GM12878 (cell line): Measurements from ENCODE around the gene FOXP1. TPM values are rescaled to one million over a fixed set of nuclear protein-coding genes. Genes with fewer than 3 reads are reported as not detected.

Experiments used
- CBFB ChIP-seq: IDR thresholded peaks from 2 replicates; pipeline ENCODE4 v1.6.1; 2016; ENCODE audit warnings: antibody characterized with exemption, low read depth
- EZH2 ChIP-seq: IDR thresholded peaks from 2 replicates; pipeline ENCODE4 v1.6.1; 2012; ENCODE audit warnings: low read depth, mild to moderate bottlenecking, control low read depth, inconsistent platforms, low read length, borderline replicate concordance; ENCODE audit not compliant: control insufficient read depth
- HDAC6 ChIP-seq: fragments of 200-600 bp; sonication (generic); IDR thresholded peaks from one replicate; pipeline ENCODE4 v1.8.0; 2017; ENCODE audit warnings: antibody characterized with exemption; ENCODE audit not compliant: unreplicated experiment
- JUNB ChIP-seq: IDR thresholded peaks from 2 replicates; pipeline ENCODE4 v1.6.1; 2016; ENCODE audit warnings: antibody characterized with exemption, mild to moderate bottlenecking
- PAX5 ChIP-seq: IDR thresholded peaks from 2 replicates; pipeline ENCODE4 v1.6.1; 2011; ENCODE audit warnings: low read depth, low read length, borderline replicate concordance
- POLR2AphosphoS5 ChIP-seq: IDR thresholded peaks from 2 replicates; pipeline ENCODE4 v1.6.1; 2011; ENCODE audit warnings: mild to moderate bottlenecking, low read length, inconsistent platforms
- RAD51 ChIP-seq: fragments of 450-650 bp; IDR thresholded peaks from 2 replicates; pipeline ENCODE4 v1.6.1; 2016; ENCODE audit warnings: moderate library complexity, mild to moderate bottlenecking, inconsistent platforms
- RCOR1 ChIP-seq: conservative IDR thresholded peaks from 2 replicates; pipeline ENCODE4 v1.6.1; 2012; ENCODE audit warnings: low read depth, low read length, improper control_type of control experiment
- RELA ChIP-seq: fragments of 450-650 bp; IDR thresholded peaks from 2 replicates; pipeline ENCODE4 v1.8.0; 2014; ENCODE audit warnings: borderline replicate concordance; ENCODE audit not compliant: partially characterized antibody
- SIN3A ChIP-seq: IDR thresholded peaks from 2 replicates; pipeline ENCODE4 v1.6.1; 2012; ENCODE audit warnings: low read depth, low read length, improper control_type of control experiment
- SIX5 ChIP-seq: IDR thresholded peaks from 2 replicates; pipeline ENCODE4 v1.6.1; 2011; ENCODE audit warnings: mild to moderate bottlenecking, low read depth, low read length, moderate library complexity; ENCODE audit not compliant: severe bottlenecking
- SMAD5 ChIP-seq: IDR thresholded peaks from 2 replicates; pipeline ENCODE4 v1.6.1; 2016; ENCODE audit warnings: antibody characterized with exemption, low read depth
- ZBED1 ChIP-seq: IDR thresholded peaks from 2 replicates; pipeline ENCODE4 v1.6.1; 2016; ENCODE audit warnings: borderline replicate concordance
- ZNF207 ChIP-seq: fragments of 450-650 bp; IDR thresholded peaks from 2 replicates; pipeline ENCODE4 v1.6.1; 2014; ENCODE audit warnings: antibody characterized with exemption, mild to moderate bottlenecking, borderline replicate concordance
- polyA plus RNA-seq, 11 experiments: library from polyadenylated mRNA; depleted of rRNA in 4 of 11; unstranded in 6 of 11; stranded (reverse) in 5 of 11; fragments of >200 nt; fragmentation: Nextera tagmentation in 4 of 11; fragmentation: Illumina TruSeq in 1 of 11; extraction: Ambion mirVana in 4 of 11; extraction: Trizol in 1 of 11; gene quantifications; 1 replicate in 1 of 11; 2 replicates in 10 of 11; pipeline versions ENCODE4 v1.2.1 to v1.2.3, GENCODE V29; 2011 to 2016; ENCODE audit warnings: inconsistent platforms in 2 of 11, missing spikeins in 2 of 11, low read depth in 1 of 11
- total RNA-seq, 4 experiments: library from RNA; depleted of rRNA in 3 of 4; stranded (reverse); fragments of >200 nt in 3 of 4; fragmentation: Illumina TruSeq in 1 of 4; extraction: Trizol in 1 of 4; gene quantifications; 2 replicates each; pipeline versions ENCODE4 v1.2.1 to v1.2.3, GENCODE V29; 2013 to 2021
- TF ChIP-seq, protein P1 (sequence below): IDR thresholded peaks from 2 replicates; pipeline ENCODE4 v1.6.1; 2012; ENCODE audit warnings: low read depth, low read length, improper control_type of control experiment
- TF ChIP-seq, protein P2 (sequence below): IDR thresholded peaks from 2 replicates; pipeline ENCODE4 v1.6.1; 2011; ENCODE audit warnings: mild to moderate bottlenecking, low read depth, low read length, moderate library complexity; ENCODE audit not compliant: insufficient replicate concordance

The FOXP1 gene
- total and polyA plus RNA-seq, 10 of the 15 experiments (the other 5 are each of a cell fraction or from before 2014, with no cell fraction given): 0.05 to 1.6 (median 0.20) TPM; not detected in 1

DNA sequence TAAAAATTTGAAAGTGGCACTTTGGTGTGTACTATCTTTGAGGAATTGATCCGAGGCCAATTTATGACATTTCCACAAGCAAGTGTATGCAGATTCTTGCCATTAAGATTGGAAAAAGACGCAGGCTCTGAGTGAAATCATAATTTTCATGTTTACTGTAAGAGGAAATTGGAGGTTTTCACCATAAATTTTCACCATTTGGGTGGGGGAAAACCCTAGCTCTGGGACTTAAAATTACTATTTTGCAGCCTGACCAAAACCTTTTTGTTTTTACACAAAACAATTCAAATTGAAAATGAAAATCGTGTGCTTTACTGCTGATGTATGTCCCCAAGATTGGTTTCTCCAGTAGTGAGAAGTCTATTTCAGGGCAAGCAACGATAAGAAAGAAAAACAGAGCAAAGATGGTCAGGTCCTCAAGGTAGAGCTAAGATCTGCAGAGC, 282.6 kb downstream of the FOXP1 start (continued):
- TF ChIP-seq, protein P1, sequence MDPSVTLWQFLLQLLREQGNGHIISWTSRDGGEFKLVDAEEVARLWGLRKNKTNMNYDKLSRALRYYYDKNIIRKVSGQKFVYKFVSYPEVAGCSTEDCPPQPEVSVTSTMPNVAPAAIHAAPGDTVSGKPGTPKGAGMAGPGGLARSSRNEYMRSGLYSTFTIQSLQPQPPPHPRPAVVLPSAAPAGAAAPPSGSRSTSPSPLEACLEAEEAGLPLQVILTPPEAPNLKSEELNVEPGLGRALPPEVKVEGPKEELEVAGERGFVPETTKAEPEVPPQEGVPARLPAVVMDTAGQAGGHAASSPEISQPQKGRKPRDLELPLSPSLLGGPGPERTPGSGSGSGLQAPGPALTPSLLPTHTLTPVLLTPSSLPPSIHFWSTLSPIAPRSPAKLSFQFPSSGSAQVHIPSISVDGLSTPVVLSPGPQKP: no peak
- TF ChIP-seq RELA: no peak
- no peak for TF ChIP-seq ZNF207
- TF ChIP-seq CBFB: no peak
- TF ChIP-seq POLR2AphosphoS5: no peak
- TF ChIP-seq EZH2: no peak
- no peak for TF ChIP-seq PAX5
- TF ChIP-seq RAD51: no peak
- no peak for TF ChIP-seq RCOR1
- TF ChIP-seq, protein P2, sequence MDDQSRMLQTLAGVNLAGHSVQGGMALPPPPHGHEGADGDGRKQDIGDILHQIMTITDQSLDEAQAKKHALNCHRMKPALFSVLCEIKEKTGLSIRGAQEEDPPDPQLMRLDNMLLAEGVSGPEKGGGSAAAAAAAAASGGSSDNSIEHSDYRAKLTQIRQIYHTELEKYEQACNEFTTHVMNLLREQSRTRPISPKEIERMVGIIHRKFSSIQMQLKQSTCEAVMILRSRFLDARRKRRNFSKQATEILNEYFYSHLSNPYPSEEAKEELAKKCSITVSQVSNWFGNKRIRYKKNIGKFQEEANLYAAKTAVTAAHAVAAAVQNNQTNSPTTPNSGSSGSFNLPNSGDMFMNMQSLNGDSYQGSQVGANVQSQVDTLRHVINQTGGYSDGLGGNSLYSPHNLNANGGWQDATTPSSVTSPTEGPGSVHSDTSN: no peak
- no peak for TF ChIP-seq SMAD5
- no peak for TF ChIP-seq SIN3A
- TF ChIP-seq HDAC6: no peak
- peak; percentile 31; the same call in 1 of the 2 replicates for TF ChIP-seq ZBED1
- peak; percentile 64; the same call in 1 of the 2 replicates for TF ChIP-seq JUNB
- TF ChIP-seq SIX5: no peak
